DOHH2 (cell line): Measurements from ENCODE around the gene ORAI3.

ENCODE experiments used
- CTCF ChIP-seq: fragments of 200-600 bp; sonication (generic); IDR thresholded peaks from one replicate; pipeline ENCODE4 v1.5.1; 2014; ENCODE audit warnings: antibody characterized with exemption, mild to moderate bottlenecking, low read depth, low read length; ENCODE audit not compliant: poor library complexity, severe bottlenecking
- EZH2phosphoT487 ChIP-seq: fragments of 200-600 bp; sonication (generic); IDR thresholded peaks from 2 replicates; pipeline ENCODE4 v1.6.1; 2017; ENCODE audit warnings: borderline replicate concordance, mild to moderate bottlenecking, antibody characterized with exemption, low read length, moderate library complexity, mixed read lengths

GRCh38 chr16:30927789-30928378 is 21.0 kb upstream of the ORAI3 start:
- TF ChIP-seq CTCF, result no peak
- no peak for TF ChIP-seq EZH2phosphoT487
